Activated effector memory CD4-positive, alpha-beta T cell treated with Interleukin-2 at 50 U/mL for 16 hours (primary cell): Measurements from ENCODE around the gene SETBP1.
"Not testable (repeated sequence)": the region's sequence is repeated elsewhere in the genome, so short reads cannot be mapped to it uniquely, and the experiment has no call there.

Source experiments
- DNase-seq: peaks from one replicate; pipeline ENCODE4 v3.0.0-alpha.2; 2020

Gene SETBP1

DNA sequence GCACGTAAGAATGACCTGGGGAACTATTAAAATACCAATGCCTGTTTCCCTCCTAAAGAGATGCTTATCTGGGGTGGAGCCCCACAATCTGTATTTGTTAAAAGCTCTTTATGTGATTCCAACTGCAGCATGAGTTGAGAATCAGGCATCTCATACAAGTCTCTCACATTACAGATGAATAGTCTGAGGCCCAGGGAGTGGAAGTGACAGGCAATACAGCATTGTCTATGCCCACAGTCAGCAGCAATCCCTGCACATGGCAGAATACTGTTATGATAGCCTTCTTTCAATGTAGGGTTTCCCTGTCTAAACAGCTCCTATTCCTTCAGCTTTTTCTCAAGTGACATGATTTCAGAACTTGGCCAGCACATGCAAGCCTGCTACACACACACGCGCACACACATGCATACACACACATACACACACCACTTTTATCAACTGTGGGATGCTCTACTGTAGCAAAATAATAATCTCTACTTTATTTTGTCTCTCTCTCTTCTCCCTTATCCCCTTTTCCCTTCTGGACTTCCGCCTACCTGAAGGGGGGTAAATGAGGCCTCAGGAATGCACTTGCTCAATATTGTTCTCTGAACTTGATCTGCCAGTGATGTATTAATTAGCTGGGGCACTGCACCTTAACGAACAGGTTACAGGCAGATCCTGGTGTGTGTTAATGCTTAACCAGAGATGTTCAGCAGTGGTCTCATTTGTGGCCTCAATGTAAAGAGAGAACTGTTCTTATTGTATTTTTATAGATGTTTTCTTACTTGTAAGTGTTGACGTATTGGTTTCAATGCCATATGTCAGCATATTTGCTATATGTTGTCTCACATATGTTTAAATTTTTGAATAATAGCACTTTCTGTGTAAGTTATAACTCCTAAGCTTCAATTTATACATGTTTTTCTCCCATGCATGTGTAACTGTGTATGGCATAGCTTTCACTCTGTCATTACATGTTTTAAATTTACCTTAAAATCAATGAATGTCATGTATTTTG is 116.0 kb downstream of the SETBP1 start:
- no peak for DNase-seq

DNA sequence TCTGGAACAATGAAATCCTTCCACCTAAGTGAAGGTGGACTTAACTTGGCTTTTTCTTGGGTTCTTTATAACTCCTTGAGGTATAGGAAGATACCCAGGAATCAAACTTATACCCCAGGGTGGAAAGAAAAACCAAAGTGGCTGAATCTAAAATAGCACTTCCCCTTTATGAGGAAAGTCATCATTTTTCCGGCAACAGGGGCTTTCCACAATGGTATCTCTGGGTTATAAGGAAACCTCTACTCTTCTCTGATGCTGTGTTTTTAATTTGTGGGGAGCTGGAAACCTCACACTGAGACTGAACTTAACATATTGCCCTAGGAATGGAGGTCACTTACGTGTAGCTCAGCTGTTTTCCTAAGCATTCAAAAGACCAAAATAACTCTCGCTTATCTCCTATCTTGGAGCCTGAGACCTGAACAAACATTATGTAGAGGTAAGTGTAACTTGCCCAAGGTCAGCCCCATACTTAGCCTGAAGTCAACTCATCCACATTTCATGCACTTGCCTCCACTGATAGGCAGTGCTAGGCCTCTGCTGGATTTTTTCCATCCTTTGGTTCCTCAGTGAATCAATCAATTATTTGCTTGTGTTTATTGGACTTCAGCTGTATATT is 117.9 kb downstream of the SETBP1 start:
- DNase-seq = no peak

GRCh38 chr18:44799382-44799906 is 118.8 kb downstream of the SETBP1 start:
- DNase-seq = no peak

DNA sequence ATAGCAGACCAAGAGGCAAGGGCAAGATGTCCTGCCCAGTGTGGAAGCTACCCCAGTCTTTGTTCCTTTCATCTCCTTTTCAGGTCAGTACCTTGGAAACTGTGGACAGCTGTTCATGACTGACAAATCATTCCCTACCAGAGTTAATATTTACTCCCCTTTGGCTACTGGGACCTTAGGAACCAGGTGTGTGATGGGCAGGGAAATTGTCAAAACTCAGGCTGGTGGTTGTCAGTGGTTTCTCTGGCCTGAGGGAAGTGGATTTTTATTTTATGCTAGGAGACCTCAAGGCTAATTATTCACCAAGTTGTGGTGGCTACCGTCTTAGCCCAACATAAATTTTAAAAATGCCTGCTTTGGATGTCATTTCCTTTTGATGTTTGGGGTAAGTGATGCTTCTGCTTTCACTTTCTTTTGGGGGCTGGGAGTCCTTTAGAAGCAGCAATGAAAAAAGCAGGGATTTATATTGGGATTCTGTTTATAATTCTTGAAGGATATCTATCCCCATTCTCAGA is 119.3 kb downstream of the SETBP1 start:
- no peak for DNase-seq

DNA sequence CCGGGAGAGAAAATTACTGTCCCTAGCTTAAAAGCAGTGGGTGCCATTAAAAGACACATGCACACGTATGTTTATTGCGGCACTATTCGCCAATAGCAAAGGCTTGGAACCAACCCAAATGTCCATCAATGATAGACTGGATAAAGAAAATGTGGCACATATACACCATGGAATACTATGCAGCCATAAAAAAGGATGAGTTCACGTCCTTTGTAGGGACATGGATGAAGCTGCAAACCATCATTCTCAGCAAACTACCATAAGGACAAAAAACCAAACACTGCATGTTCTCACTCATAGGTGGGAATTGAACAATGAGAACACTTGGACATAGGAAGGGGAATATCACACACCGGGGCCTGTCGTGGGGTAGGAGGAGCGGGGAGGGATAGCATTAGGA is 120.1 kb downstream of the SETBP1 start:
- DNase-seq = not testable (repeated sequence)

DNA sequence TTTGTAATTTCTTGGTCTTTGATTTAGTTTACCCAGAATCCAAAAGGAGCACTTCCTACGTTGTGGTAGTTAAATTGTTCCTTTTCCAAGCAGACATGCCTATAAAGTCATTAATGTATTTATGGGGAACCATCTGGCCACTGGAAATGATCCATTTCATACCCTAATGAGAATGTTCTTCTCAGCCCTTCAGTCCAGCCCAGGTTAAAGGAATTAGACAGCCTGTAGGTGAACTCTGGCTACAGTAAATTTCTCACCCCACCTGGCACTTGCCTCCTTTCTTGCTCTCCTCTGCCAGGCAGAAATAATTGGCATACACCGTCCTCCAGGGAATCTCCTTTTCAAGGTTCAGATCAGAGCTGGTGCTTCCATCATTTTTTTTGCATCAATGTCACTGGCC is 121.1 kb downstream of the SETBP1 start:
- DNase-seq = no peak

DNA sequence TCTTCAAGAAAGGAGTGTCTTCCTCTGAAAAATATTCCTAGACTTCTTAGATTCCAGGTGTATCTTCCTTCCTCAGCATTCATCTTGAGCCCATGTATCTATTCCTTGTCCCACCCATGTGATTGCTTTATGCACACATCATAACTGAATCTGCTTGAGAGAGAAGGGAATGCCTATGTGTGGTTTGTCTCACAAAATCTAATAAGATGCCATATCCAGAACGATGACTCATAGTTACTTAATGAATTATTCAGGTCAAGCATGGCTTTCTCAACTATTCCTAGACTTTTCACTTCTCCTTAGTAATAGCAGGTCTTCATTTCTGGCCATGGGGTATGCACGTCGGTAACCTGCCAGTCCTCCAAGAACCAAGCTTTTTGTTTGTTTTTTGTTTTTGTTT is 121.8 kb downstream of the SETBP1 start:
- DNase-seq = no peak

DNA sequence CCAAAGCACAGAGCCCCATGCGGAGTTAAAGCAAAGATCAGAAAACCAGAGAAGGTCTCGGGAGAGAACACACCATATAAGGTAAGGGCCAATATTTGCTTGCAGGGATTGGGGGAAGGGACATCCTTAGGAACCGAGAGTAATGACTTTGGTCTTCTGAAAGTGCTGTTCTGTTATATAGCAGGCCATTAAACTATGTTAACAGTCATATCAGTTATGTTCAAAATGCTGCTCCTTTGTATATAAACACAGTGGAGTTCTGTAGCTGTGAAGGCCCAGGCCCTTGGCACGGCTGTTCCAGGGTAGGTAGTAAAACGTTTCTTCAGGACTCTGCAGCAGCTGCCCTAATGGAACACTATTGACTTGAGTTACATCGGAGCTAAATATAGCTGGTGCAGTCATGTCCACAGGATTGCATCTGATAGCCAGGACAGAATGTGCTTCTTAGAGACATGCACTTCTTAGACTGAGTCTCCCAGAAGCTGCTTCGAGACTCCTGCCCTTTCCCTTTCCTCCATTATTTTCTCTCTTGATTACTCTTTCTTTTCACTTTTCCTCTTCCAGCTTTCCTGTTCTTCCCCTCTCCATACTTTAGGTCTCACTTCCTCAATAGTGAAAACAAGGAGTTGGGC is 122.4 kb downstream of the SETBP1 start:
- DNase-seq = no peak

GRCh38 chr18:44804033-44804432 is 123.3 kb downstream of the SETBP1 start:
- no peak for DNase-seq

DNA sequence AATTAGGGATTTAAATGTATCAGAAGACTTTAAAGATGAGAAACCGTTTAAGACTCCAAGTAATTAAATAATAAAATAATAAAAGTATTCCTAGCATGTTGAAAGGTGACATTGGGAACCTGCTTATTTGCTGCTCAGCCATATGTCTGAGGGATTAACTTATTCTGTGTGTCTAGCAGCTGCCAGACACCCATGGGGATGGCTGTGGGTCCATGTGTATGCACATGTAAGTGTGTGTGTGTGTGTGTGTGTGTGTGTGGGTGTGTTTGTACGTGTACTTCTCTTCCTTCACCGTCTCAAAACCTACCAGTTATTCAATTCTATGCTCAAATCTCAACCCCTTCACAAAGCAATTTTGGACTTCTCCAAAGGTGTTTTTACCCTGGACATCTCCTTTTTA is 124.5 kb downstream of the SETBP1 start:
- DNase-seq = no peak

GRCh38 chr18:44805643-44806042 is 125.0 kb downstream of the SETBP1 start:
- no peak for DNase-seq

- DNase-seq = no peak
Measured at GRCh38 chr18:44807766-44808165, 127.1 kb downstream of the SETBP1 start.

DNA sequence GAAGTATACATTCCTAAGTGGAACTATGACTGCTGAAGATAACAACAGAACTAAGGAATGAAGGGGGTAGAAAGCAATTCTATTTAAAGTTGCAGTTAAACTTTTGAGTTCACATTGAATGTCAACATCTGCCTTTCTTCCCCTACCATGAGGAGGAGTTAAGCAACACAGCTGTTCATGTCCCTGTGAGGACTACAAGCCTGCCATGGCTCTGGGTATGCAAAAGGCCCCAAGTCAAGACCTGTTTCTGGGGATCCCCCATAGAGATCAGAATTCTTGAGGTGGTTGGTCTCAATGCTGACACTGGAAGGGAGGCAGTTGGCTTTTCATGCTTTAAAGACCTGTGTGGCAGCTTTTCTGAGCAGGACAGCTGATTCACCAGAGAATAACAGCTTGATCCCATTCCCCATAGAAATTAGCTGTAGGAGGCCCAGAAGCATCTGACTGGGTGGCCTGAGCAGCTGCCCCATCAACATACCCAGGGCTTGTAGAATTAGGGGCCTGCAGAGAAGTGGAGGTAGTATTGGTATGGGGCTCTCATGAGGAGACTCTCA is 131.0 kb downstream of the SETBP1 start:
- no peak for DNase-seq

- no peak for DNase-seq
Measured at GRCh38 chr18:44812426-44812825, 131.7 kb downstream of the SETBP1 start.

- no peak for DNase-seq
Measured at GRCh38 chr18:44813586-44813985, 132.9 kb downstream of the SETBP1 start.

- DNase-seq = no peak
Measured at GRCh38 chr18:44815108-44815507, 134.4 kb downstream of the SETBP1 start.

- DNase-seq = no peak
Measured at GRCh38 chr18:44816050-44816449, 135.4 kb downstream of the SETBP1 start.

GRCh38 chr18:44816477-44816876 is 135.8 kb downstream of the SETBP1 start:
- DNase-seq = no peak

DNA sequence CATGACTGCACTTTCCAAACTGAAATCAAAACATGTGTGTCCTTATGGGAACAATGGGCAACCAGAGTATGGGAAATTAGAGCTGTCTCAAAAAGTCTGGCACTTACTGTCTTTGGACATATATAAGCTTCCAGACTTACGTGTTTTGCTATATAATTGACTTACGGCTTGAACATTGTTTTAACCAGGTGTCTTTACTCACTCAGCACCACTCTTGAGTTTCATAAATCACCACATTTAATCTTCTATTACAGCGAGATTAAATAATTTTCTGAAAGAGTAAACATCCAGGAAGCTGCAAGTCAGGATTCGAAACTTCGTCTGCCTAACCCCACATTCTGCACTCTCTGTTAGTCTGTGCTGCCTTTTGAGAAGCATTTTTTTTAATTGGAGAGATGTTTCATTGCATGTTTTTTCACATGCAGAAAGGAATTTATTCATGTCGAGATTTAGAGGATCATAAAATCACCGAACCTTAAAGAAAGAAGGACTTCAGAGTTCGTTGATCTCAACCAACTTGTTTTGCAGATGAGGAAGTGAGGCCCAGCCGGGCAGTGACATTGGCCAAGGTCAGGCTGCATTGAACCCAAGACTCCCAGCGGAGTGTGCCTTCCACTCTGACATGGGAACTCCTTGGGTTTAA is 137.3 kb downstream of the SETBP1 start:
- no peak for DNase-seq

DNA sequence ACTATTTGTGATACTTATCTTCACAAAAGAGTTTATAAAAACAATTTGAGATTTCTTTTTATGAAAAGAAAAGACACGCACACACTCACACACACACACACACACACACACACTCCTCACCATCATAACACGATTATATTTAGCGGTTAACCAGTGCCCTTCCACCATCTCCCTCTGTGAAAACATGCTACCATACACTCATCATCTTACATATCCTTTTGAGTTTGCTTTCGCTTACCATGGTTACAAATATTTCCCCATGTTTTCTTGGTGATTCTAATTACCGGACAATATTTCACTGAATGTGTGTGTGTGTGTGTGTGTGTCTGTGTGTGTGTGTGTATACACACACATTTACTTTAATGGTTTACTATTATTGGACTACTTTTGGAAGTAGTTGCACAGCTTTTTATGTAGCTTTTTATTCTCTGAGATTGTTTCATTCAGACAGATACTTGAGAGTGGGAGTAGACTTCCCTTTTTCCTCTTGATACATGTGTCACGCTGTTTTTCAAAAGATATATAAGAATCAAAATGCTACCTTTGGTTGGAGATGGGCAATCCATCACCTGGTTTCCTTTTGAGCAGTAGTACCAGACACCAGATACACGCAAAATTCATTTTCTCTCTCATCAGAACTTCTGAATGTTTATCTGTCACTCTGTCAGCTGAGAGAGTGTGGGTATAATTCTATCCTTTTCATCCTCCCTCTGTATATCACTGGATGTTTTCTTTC is 138.1 kb downstream of the SETBP1 start:
- no peak for DNase-seq

DNA sequence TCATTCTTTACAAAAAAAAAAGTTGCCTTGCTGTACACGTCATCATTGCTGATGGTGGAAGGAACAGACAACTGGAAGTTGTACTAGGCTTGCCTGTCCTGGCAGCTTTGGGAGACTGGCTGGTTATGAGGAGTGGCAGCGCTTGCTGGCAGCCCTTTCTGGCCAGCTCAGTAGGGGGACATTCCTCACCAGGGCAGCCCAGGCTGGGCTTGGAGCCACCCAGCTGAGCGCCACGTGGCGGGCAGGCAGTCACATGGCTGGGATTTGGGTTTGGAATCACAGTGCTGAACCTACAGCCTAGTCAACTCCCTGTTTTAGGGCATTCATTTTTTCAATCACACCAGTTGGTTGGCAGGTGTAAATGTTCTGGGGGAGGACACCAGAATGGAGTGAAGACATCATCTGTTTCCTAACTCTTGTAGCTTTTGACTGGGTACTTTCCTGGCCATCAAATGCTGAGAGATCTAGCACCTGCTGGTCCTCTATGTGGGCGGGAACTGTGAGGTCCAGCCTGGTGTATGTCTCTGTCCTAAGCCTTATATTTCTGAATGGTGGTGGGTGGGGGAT is 139.3 kb downstream of the SETBP1 start:
- no peak for DNase-seq
